Caco-2 (cell line): ENCODE data around the gene MEGF6. TPM values are rescaled to one million over a fixed set of nuclear protein-coding genes. Genes with fewer than 3 reads are reported as not detected.

ENCODE experiments used
- BruUV-seq: library from RNA; stranded (reverse); fragments of 400-500 nt; replicated peaks from 2 replicates; lab custom pipeline; 2021; lab: Mats Ljungman, UMichigan
- CTCF ChIA-PET: fragments of 300-600 bp; sonication (Branson Sonifier 250); formaldehyde crosslinking; loops from one replicate; lab custom pipeline; 2022; ENCODE audit warnings: antibody characterized with exemption; lab: Charles Lee
- POLR2A ChIA-PET: fragments of 300-600 bp; sonication (Branson Sonifier 250); formaldehyde crosslinking; loops from one replicate; lab custom pipeline; 2022; ENCODE audit warnings: antibody characterized with exemption; lab: Charles Lee
- DNase-seq, 2 experiments: peaks; one replicate each; pipeline versions ENCODE4 v3.0.0 to v3.0.0-alpha.2; 2020 to 2022
- H3K27me3 ChIP-seq: replicated peaks from 2 replicates; pipeline ENCODE4 v1.6.0; 2011; ENCODE audit warnings: low read length; ENCODE audit not compliant: control insufficient read depth, insufficient read depth
- H3K36me3 ChIP-seq: 2 replicates; pipeline ENCODE4 v1.5.1; 2011; ENCODE audit warnings: low read length; ENCODE audit not compliant: control insufficient read depth, insufficient read depth
- H3K4me1 ChIP-seq: fragments of 250-450 bp; sonication (Bioruptor Pico); 2 replicates; pipeline ENCODE4 v1.5.1; 2020; ENCODE audit warnings: mild to moderate bottlenecking
- H3K4me3 ChIP-seq: 2 replicates; pipeline ENCODE4 v1.5.1; 2011; ENCODE audit warnings: low read depth, mild to moderate bottlenecking, control low read depth, low read length
- H3K9me3 ChIP-seq: fragments of 250-450 bp; sonication (Bioruptor Pico); 2 replicates; pipeline ENCODE4 v1.5.1; 2020; ENCODE audit warnings: mild to moderate bottlenecking, moderate library complexity
- H3K27ac Mint-ChIP-seq: one replicate; pipeline ENCODE4 v1.8.0; 2022; ENCODE audit warnings: mixed read lengths; ENCODE audit not compliant: unreplicated experiment
- H3K27me3 Mint-ChIP-seq: one replicate; pipeline ENCODE4 v1.8.0; 2022; ENCODE audit warnings: mixed read lengths; ENCODE audit not compliant: insufficient read depth, unreplicated experiment
- H3K36me3 Mint-ChIP-seq: one replicate; pipeline ENCODE4 v1.8.0; 2022; ENCODE audit warnings: mild to moderate bottlenecking, mixed read lengths; ENCODE audit not compliant: insufficient read depth, unreplicated experiment
- H3K4me1 Mint-ChIP-seq: one replicate; pipeline ENCODE4 v1.8.0; 2022; ENCODE audit warnings: low read depth, mixed read lengths; ENCODE audit not compliant: unreplicated experiment
- H3K4me3 Mint-ChIP-seq: one replicate; pipeline ENCODE4 v1.8.0; 2022; ENCODE audit warnings: mild to moderate bottlenecking, moderate library complexity, mixed read lengths; ENCODE audit not compliant: unreplicated experiment
- H3K9me3 Mint-ChIP-seq: one replicate; pipeline ENCODE4 v1.8.0; 2022; ENCODE audit warnings: mixed read lengths; ENCODE audit not compliant: unreplicated experiment
- CTCF ChIP-seq, 2 experiments: fragments of 200-600 bp in 1 of 2; IDR thresholded peaks; 1 replicate in 1 of 2; 2 replicates in 1 of 2; pipeline versions ENCODE4 v1.5.1 to v1.8.0; 2011 to 2022; ENCODE audit warnings: antibody characterized with exemption in 1 of 2, control low read depth in 1 of 2, inconsistent platforms in 1 of 2, low read depth in 1 of 2, low read length in 1 of 2, mild to moderate bottlenecking in 1 of 2, moderate library complexity in 1 of 2; ENCODE audit not compliant: insufficient read depth in 1 of 2, severe bottlenecking in 1 of 2, unreplicated experiment in 1 of 2
- intact Hi-C: fragments of 100-400 bp; cut with micrococcal nuclease; formaldehyde crosslinking; loops from one replicate; pipeline ENCODE4 v1.10.0; 2022; ENCODE audit not compliant: unreplicated experiment
- total RNA-seq: library from RNA; stranded (reverse); gene quantifications from 2 replicates; pipeline ENCODE4 v1.2.3, GENCODE V29; 2022

The MEGF6 gene
- total RNA-seq, 1 experiment from 2014 or later: 13.3 TPM

DNA sequence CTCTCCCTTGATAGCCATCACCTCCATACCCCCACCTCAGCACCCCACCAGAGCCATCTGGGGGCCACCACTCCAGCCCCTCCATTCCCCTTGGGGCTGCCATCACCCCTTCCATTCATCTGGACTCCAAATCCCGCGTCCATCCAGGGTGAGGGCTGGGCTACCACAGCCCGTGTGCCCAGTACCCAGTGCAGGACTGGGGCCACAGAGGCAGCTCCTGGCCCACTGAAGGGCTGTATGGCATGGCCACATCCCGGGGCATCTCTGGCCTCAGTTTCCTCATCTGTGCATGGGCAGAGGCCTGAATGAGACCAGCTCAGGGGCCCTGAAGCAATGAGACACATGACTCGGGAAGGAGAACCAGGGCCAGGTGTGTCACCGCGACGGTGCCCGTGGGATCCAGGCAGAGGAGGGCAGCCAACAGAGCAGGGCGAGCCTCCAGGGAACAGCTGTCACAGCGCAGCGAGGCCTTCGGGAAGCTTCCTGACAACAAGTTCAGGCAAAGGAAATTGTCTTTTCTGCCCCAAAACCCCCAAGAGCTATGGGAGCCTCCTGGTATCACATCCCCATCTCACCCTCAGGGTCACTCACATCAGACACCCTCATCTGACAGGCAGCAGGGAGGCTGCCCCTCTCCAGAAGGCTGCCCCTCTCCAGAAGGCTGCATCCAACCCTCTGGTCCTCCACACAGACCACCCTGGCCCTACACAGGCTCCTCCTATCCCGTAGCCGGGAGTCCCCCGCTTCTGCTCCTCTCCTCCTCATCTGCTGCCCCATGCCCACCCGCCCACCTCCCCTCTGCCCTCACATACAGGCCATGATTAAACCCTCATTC lies 76.3 kb downstream of the MEGF6 start:
- H3K4me3 Mint-ChIP-seq: no peak overlapping the region
- no peak for DNase-seq

DNA sequence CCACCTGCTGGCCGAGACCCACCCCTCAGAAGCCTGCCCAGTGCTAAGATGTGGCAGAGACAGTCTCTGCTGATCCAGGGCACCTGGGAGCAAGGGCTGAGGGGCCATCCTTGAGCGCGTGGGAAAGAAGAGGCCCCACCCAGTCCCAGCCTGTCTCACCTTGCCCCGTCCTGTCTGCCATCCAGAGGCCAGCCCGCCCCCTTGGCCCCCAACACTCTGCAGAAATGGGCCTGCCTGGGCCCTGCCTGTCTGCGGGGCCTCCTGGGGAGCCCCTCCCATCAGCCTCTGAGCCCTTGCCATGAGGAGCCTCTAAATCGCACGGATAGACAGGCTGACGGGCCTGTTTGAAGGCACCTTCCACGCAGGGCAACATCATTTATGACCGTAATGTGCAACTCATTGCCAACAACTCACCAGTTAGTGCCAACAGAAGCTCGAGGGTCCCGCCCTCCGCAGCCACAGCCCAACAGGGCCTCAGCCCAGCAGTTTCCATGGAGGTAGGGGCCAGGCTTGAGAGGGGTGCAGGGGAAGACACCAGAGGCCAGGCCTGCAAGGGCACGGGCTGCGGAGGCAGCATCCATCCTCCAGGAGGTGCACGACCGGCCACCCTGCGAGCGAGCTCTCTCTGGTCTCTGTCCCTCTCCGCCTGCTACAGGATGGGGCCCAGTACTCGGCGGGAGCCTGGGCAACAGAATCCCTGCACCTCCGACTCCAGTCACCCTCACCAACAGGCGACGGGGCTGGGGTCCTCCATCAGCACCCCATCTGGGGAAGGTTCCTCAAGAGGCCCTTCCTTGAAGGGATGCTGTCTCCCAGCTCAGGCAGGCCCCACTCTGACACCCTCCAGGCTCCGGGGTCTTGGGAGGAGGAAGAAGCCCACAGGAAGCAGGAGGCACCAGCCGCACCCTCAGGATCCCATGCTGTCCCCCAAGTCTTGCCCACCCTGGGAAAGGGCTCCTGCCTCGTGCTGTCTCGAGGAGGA lies 78.0 kb downstream of the MEGF6 start:
- CTCF ChIA-PET: no interaction called here
- Histone ChIP-seq H3K36me3 (no peaks in the 10 kb centered on the region), H3K4me1 (peaks cover 18% of the 10 kb centered on the region), H3K4me3 (no peak overlapping the region), H3K27me3 (no peaks in the 10 kb centered on the region), H3K9me3 (no peaks in the 10 kb centered on the region)
- no peak for TF ChIP-seq CTCF (IDR thresholded peaks at IDR 0.05; ENCODE audit: insufficient read depth in 1 of 2, low read depth in 1 of 2, low read length in 1 of 2, severe bottlenecking in 1 of 2, unreplicated experiment in 1 of 2)
- Mint-ChIP-seq H3K27ac (no peak overlapping the region), H3K9me3 (no peaks in the 10 kb centered on the region), H3K27me3 (no peaks in the 10 kb centered on the region), H3K4me1 (no peaks in the 10 kb centered on the region), H3K4me3 (no peak overlapping the region), H3K36me3 (peaks cover 12% of the 10 kb centered on the region)
- POLR2A ChIA-PET: no interaction called here
- no TSS peak for BruUV-seq
- DNase-seq: no peak
- intact Hi-C loops: no loop called here

More for the DNA sequence above, 76.3 kb downstream of the MEGF6 start:
- H3K4me1 ChIP-seq: peaks cover 11% of the 10 kb centered on the region
- no peaks in the 10 kb centered on the region for H3K27me3 ChIP-seq
- Mint-ChIP-seq H3K36me3 (peaks cover 12% of the 10 kb centered on the region), H3K9me3 (no peaks in the 10 kb centered on the region), H3K27me3 (no peaks in the 10 kb centered on the region), H3K27ac (no peak overlapping the region), H3K4me1 (peaks cover 4% of the 10 kb centered on the region)
- CTCF ChIA-PET: no interaction called here
- no peaks in the 10 kb centered on the region for H3K36me3 ChIP-seq
- intact Hi-C loops: no loop called here
- H3K9me3 ChIP-seq: no peaks in the 10 kb centered on the region
- TF ChIP-seq CTCF (IDR thresholded peaks at IDR 0.05; ENCODE audit: insufficient read depth in 1 of 2, low read depth in 1 of 2, low read length in 1 of 2, severe bottlenecking in 1 of 2, unreplicated experiment in 1 of 2): no peak
- BruUV-seq: no TSS peak
- POLR2A ChIA-PET: no interaction called here
- no peak overlapping the region for H3K4me3 ChIP-seq

DNA sequence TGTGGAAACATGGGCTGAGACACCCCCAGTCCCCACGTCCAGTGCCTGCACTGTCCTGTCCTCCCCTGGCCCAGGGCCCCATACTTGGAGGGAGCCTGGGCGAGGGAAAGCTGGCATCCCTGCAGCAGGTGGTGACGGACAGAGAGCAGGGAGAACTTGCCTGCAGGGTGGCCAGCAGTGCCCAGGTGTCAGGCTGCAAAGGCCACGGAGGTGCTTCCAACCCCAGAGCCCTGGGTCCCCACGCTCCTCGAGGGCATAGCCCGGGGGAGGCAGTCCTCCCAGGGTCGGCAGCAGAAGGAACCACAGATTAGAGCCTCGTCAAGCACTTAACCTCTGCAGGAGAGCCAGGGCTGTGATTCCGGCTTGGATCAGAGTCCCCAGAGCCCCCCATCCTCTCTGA lies 79.4 kb downstream of the MEGF6 start:
- Histone ChIP-seq H3K4me3 (no peak overlapping the region), H3K4me1 (peaks cover 18% of the 10 kb centered on the region), H3K36me3 (no peaks in the 10 kb centered on the region), H3K27me3 (no peaks in the 10 kb centered on the region), H3K9me3 (no peaks in the 10 kb centered on the region)
- BruUV-seq: no TSS peak
- intact Hi-C loops: no loop called here
- H3K4me1 Mint-ChIP-seq: no peaks in the 10 kb centered on the region
- ChIA-PET POLR2A (interaction anchor here (0.6 to 1.0 kb wide), 4 partner anchors 15 to 125 kb away, joined by 3 to 6 read pairs (median 4); no protein-coding TSS in a partner anchor), CTCF (interaction anchor here (0.5 to 2.4 kb wide), 4 partner anchors 12 to 212 kb away, joined by 3 to 9 read pairs (median 6); no protein-coding TSS in a partner anchor)
- peaks cover 12% of the 10 kb centered on the region for H3K36me3 Mint-ChIP-seq
- H3K27me3 Mint-ChIP-seq: no peaks in the 10 kb centered on the region
- peak overlapping the region; percentile 92 for H3K4me3 Mint-ChIP-seq
- no peak for DNase-seq
- H3K9me3 Mint-ChIP-seq: no peaks in the 10 kb centered on the region
- peak overlapping the region; percentile 84 for H3K27ac Mint-ChIP-seq
- no peak for TF ChIP-seq CTCF (IDR thresholded peaks at IDR 0.05; ENCODE audit: insufficient read depth in 1 of 2, low read depth in 1 of 2, low read length in 1 of 2, severe bottlenecking in 1 of 2, unreplicated experiment in 1 of 2)
